ENCODE results near the gene BAIAP3. TPM values are rescaled to one million over a fixed set of nuclear protein-coding genes. Genes with fewer than 3 reads are reported as not detected.

BAIAP3 gene
- total RNA-seq, 1 donor from 2014 or later, result 8.4 TPM

DNA sequence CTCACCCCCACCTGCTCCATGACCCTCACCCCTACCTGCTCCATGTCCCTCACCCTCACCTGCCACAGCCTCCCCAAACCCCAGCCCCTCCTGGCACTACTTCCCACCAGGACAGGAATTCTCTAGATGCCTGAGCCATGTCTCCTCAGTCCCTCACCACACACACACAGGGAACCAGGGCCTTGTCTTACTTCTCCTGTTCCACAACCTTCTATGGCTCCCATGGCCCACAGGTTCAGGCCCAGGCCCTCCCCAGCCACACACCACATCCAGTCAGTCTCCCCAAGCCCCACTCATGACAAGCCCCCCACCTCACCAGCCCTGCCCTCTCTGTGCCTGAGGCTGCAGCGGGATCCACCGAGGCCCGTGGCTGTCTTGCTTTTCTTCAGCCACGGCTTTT is 27.1 kb upstream of the BAIAP3 start:
- H3K4me1 ChIP-seq, result peaks cover 10% of the 10 kb centered on the region
- peaks cover 2% of the 10 kb centered on the region for H3K27me3 ChIP-seq (ENCODE audit: low read depth)
- no peak overlapping the region for H3K27ac ChIP-seq
- H3K36me3 ChIP-seq, result no peaks in the 10 kb centered on the region
- TF ChIP-seq, protein P1, sequence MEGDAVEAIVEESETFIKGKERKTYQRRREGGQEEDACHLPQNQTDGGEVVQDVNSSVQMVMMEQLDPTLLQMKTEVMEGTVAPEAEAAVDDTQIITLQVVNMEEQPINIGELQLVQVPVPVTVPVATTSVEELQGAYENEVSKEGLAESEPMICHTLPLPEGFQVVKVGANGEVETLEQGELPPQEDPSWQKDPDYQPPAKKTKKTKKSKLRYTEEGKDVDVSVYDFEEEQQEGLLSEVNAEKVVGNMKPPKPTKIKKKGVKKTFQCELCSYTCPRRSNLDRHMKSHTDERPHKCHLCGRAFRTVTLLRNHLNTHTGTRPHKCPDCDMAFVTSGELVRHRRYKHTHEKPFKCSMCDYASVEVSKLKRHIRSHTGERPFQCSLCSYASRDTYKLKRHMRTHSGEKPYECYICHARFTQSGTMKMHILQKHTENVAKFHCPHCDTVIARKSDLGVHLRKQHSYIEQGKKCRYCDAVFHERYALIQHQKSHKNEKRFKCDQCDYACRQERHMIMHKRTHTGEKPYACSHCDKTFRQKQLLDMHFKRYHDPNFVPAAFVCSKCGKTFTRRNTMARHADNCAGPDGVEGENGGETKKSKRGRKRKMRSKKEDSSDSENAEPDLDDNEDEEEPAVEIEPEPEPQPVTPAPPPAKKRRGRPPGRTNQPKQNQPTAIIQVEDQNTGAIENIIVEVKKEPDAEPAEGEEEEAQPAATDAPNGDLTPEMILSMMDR (IDR thresholded peaks at IDR 0.05), result no peak
- DNase-seq, result no peak
- H3K4me3 ChIP-seq, result no peak overlapping the region
- no peak for ATAC-seq
- intact Hi-C loops (cut with DNase I), result no loop called here
- no peaks in the 10 kb centered on the region for H3K9me3 ChIP-seq

DNA sequence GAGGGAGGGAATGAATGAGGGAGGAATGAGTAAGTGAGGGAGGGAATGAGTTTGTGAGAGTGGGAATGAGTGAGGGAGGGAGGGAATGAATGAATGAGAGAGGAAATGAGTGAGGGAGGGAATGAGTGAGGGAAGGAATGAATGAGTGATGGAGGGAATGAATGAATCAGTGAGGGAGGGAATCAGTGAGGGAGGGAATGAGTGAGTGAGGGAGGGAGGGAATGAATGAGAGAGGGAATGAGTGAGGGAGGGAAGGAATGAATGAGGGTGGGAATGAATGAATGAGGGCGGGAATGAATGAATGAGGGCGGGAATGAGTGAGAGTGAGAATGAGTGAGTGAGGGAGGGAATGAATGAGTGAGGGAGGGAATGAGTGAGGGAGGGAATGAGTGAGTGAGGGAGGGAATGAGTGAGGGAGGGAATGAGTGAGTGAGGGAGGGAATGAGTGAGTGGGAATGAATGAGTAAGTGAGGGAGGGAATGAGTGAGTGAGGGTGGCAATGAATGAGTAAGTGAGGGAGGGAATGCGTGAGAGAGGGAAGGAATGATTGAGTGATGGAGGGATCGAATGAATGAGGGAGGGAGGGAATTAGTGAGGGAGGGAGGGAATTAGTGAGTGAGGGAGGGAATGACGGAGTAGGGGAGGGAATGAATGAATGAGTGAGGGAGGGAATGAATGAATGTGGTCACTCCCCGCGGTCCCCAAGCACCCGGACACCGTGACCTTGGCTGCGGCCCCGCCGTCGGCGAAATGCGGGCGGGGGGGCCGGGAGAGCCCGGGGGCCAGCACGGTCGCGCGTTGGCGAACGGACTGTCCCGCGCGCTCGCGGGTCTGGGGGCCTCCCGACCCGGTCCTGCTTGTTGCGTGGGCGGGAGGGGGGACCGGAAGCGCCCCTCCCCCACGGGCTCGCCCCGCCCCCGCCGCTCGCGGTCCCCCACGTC is 25.1 kb upstream of the BAIAP3 start:
- H3K4me1 ChIP-seq, result peaks cover 28% of the 10 kb centered on the region
- peaks cover 9% of the 10 kb centered on the region for H3K36me3 ChIP-seq
- TF ChIP-seq, protein P1 (IDR thresholded peaks at IDR 0.05), result no peak
- H3K9me3 ChIP-seq, result no peaks in the 10 kb centered on the region
- H3K27me3 ChIP-seq (ENCODE audit: low read depth), result no peaks in the 10 kb centered on the region
- H3K4me3 ChIP-seq, result peak overlapping the region; percentile 79
- H3K27ac ChIP-seq, result peak overlapping the region; percentile 100
- intact Hi-C loops (cut with DNase I), result no loop called here
- DNase-seq, result no peak
- peak; percentile 47 to 60 for ATAC-seq

DNA sequence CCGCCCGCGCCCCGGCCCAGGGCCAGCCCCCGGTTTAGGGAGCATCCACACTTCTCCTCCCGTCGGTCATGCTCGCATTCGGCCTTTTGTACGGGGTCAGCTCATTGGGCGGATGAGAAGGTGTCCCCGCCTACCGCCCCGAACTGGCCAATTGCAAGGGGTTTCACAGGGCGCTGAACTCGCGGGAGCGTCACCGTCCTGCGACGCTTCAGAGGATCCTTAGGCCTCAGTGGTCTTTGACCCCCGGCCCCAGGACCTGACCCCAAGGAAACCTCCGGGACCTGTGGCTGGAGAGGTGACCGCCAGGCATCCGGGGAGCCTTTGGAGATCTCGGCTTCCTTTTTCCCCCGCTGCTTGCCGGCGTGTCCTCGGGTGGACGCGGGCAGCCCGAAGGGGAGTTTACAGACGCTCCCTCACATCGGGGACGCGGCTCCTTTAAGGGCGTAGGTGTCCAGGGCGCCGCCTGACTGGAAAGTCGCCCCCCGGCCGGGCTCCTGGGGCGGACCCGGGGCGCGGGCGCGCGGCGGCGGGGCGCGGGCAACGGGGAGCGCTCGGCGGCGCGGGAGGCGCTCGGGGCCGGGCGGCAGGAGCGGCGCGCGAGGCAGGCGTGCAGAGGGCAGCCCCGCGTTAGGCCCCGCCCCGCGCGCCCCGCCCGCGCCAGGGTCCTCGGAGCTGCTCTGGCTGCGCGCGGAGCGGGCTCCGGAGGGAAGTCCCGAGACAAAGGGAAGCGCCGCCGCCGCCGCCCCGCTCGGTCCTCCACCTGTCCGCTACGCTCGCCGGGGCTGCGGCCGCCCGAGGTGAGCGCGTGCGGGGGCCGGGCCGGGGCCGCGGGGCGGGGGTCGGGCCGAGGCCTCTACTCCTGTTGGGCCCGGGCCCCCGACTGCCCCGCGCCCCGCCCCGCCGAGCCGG is 24.2 kb upstream of the BAIAP3 start, which contains the start of gene UBE2I:
Gene UBE2I (plus strand): TSS at position 660 of the 909 bp plus-strand sequence. CDS start 4,395 bp downstream, outside the sequence.
- peak within 1 kb of the TSS; percentile 100 for H3K27ac ChIP-seq
- peaks cover 19% of the 10 kb centered on the region for H3K36me3 ChIP-seq
- TF ChIP-seq, protein P1 (IDR thresholded peaks at IDR 0.05), result no peak
- no peaks in the 10 kb centered on the region for H3K27me3 ChIP-seq (ENCODE audit: low read depth)
- H3K4me3 ChIP-seq, result peak within 1 kb of the TSS; percentile 79
- H3K4me1 ChIP-seq, result peaks cover 28% of the 10 kb centered on the region
- DNase-seq (peak; percentile 94), ATAC-seq (peak; percentile 94 to 95)
- H3K9me3 ChIP-seq, result no peaks in the 10 kb centered on the region
- intact Hi-C loops (cut with DNase I), result no loop called here

DNA sequence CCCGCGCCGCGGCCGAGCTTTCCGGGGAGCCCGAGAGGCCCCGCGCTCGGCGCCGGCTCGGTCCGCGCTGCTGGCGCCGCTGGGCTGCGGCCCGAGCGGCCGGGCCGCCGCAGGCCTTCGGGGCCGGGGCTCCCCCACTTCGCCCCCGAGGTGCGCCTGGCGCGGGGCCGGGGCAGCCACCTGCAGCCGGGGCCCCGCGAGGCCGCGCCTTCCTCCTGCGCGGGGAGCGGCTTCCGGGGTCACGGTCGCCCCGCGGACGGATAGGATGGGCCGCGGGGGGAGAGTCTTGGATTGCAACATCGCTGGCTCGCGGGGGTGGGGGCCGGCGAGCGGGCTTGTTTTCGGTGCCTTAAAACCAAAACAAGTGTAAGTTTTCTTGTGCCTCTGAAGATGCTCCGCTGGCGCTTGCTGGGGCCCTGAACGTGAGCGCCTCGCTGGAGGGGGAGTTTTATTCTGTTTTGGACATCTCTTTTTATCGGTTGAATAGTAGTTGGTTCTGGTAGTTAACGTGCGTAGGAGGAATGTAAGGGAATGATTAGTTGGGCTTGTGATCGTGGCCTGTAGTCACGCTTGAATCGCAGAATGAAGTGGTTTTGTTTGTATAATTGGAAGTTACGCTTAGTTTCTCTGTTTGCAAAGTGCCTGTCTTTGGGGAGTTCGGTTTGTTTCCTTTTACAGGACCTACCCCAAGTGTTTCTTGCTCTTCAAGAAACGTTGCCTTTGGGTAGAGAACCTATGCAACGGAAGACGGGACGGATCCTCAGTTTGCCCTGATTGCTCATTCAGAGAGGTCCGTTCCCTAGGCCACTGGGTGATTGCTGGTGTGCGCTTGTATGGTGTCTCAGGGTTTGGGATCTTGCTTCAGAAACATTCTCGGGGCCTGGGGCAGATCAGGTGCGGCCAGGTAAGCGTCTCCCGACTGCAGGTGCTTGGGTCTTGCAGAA is 23.3 kb upstream of the BAIAP3 start:
- Histone ChIP-seq H3K4me1 (peaks cover 28% of the 10 kb centered on the region), H3K36me3 (peaks cover 28% of the 10 kb centered on the region), H3K27ac (peak overlapping the region; percentile 74), H3K27me3 (ENCODE audit: low read depth) (no peaks in the 10 kb centered on the region), H3K9me3 (no peaks in the 10 kb centered on the region), H3K4me3 (peak overlapping the region; percentile 79)
- intact Hi-C loops (cut with DNase I), result no loop called here
- DNase-seq, result peak; percentile 73
- no peak for ATAC-seq
- TF ChIP-seq, protein P1 (IDR thresholded peaks at IDR 0.05), result no peak
